Umbilical cord (tissue), 2 donors: ENCODE measurements around the gene ARPP19. TPM values are rescaled to one million over a fixed set of nuclear protein-coding genes. Genes with fewer than 3 reads are reported as not detected.
"Not testable (repeated sequence)": the region's sequence is repeated elsewhere in the genome, so short reads cannot be mapped to it uniquely, and the experiment has no call there.

ENCODE experiments used
- DNase-seq: peaks from one replicate; pipeline ENCODE4 v3.0.0-alpha.2; 2015; ENCODE audit warnings: low spot score
- total RNA-seq: library from RNA; depleted of rRNA; stranded (reverse); fragments of >200 nt; gene quantifications from one replicate; pipeline ENCODE4 v1.2.3, GENCODE V29; 2014; ENCODE audit warnings: low replicate concordance; ENCODE audit not compliant: insufficient read depth

Gene ARPP19, protein sequence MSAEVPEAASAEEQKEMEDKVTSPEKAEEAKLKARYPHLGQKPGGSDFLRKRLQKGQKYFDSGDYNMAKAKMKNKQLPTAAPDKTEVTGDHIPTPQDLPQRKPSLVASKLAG
- total RNA-seq = 107 TPM

GRCh38 chr15:52568601-52569585, at the start of gene ARPP19:
Gene ARPP19 (minus strand): TSS chr15:52569030. CDS start chr15:52568892, 138 bp downstream.
- peak; percentile 94 for DNase-seq

GRCh38 chr15:52617026-52617425, 48.2 kb upstream of the ARPP19 start:
- no peak for DNase-seq

DNA sequence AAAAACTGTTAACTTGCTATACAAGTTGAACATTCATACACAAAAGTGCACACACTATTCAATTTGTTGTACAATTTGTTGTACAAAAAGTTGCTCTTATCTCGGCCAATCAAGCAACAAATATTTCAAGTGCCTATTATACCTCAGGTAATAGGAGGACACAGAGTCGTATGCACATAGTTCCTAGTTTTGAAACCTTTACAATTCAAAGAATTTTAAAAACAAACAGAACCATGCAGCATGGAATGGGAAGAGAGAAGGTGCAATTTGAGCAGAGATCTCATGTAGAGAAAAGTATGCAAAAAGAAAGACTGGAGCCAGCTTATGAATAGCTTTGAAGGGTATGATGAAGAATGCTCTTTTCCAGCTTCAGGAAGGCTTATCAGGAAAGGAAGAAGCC, 46.5 kb upstream of the ARPP19 start:
- DNase-seq = no peak

GRCh38 chr15:52609593-52609992, 40.8 kb upstream of the ARPP19 start:
- DNase-seq = no peak

DNA sequence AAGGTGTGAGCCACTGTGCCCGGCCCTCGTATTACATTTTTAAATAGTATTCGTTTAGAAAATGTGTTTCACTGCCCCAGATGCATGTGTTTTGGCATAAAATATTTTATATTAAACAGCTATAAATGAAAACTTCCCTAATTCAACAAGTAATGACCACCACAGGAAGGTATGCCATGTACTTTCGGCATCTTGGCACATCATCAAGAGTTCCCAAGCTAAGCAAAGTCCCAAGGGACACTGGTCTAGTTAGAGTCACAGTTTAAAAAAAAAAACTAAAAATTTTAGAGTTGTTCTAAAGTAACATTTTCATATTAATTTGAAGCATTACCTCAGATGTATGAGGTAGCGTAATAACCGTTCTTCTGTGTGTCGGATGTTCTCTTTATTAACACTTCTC, 15.6 kb upstream of the ARPP19 start:
- no peak for DNase-seq

GRCh38 chr15:52579852-52580251, 11.0 kb upstream of the ARPP19 start:
- DNase-seq = no peak

GRCh38 chr15:52576692-52577091, 7.9 kb upstream of the ARPP19 start:
- no peak for DNase-seq

DNA sequence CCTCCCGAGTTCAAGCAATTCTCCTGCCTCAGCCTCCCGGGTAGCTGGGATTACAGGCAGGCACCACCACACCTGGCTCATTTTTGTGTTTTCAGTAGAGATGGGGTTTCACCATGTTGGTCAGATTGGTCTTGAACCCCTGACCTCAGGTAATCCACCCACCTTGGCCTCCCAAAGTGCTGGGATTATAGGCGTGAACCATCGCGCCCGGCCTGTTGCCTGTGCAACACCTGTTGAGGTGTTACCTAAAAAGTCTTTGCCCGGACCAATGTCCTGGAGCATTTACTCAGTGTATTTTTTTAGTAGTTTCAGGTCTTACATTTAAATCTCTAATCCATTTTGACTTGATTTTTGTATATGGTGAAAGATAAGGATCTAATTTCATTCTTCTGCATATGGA, 6.7 kb upstream of the ARPP19 start:
- not testable (repeated sequence) for DNase-seq

DNA sequence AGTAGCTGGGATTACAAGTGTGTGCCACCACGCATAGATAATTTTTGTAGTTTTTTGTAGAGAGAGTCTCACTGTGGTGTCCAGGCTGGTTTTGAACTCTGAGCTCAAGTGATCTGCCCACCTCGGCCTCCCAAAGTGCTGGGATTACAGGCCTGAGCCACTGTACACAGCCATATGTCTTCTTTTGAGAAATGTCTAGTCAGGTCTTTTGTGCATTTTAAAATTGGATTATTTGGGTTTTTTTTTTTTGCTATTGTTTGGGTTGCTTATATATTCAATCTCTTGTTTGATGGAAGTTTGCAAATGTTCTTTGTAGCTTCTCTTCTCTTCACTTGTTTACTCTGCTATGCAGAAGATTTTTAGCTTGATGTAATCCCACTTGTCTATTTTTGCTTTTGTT, 6.2 kb upstream of the ARPP19 start:
- no peak for DNase-seq

DNA sequence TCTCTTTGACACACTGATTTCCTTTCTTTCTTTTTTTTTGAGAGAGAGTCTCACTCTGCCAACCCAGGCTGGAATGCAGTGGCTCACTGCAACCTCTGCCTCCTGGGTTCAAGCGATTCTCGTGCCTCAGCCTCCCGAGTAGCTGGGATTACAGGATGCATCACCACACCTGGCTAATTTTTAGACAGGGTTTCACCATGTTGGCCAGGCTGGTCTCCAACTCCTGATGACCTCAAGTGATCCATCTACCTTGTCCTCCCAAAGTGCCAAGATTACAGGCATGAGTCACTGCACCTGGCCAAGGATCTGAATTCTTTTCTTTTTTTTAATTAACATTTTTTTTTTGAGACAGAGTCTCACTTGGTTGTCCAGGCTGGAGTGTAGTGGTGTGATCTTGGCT, 5.8 kb upstream of the ARPP19 start:
- not testable (repeated sequence) for DNase-seq

- no peak for DNase-seq
Observed at GRCh38 chr15:52567871-52568600, 794 bp downstream of the ARPP19 start.

- DNase-seq = no peak
Observed at GRCh38 chr15:52566889-52567288, 1.9 kb downstream of the ARPP19 start.

GRCh38 chr15:52565417-52566358, 3.1 kb downstream of the ARPP19 start:
- DNase-seq = not testable (repeated sequence)

DNA sequence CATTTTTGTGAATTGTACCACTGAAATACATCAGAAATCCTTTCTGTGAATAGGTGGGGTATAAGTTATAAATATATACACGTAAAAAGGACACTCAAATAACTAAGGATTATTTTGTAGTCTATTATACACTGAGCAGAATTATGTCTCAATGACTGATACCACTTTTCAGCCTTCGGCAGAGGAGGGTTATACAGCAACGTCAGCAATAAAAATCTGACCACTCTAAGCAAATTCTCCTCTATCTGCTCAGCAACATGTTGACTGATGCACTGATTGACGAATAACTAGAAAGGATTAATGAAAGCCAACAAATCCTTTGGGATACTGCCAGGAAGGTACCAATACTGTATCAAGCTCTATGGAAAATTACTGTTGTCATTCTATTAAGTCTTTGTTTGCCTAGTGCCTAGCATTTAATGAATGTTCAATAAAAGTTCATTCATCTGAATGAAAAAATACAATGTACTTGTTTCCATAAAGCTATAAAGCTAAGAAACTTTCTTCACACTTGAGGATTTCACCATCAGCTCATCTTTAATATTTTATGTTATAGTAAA, 5.2 kb downstream of the ARPP19 start:
- DNase-seq = no peak

DNA sequence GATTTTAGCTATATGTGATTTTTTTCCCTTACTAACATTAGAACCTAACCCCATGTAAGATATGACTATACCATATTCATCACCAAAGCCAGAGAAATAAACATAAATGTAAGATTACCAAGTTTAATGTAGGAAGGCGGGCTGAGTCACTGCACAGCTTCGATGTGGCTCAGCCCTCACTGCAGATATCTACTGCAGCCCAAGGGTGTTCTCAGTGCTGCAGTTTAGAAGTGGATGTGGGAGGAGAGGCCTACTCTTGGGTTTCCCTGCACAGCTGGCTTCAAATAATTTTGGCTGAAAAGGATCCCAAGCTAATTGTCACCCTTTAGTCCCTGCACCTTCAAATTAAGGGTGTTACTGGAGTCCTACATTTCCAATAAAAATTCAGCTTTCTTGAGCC, 9.3 kb downstream of the ARPP19 start:
- DNase-seq = no peak

DNA sequence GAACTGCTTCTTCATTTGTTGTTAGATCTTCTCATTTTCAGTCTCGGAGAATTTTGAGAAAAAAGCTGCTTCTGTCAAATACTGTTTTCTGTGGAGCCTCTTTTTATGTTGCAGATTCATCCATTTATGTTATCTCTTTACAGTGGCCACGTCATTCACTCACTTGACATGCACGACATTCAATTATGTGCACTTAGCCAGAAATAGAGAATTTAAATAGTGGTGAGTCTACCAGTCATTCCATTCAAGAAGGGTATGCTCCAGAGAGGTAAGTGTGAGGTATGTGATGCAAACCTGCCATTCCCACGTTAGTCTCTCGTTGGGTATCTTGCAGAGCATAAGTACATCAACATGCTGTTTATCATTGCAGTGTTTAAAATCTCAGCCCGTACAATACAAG, 9.8 kb downstream of the ARPP19 start:
- no peak for DNase-seq

DNA sequence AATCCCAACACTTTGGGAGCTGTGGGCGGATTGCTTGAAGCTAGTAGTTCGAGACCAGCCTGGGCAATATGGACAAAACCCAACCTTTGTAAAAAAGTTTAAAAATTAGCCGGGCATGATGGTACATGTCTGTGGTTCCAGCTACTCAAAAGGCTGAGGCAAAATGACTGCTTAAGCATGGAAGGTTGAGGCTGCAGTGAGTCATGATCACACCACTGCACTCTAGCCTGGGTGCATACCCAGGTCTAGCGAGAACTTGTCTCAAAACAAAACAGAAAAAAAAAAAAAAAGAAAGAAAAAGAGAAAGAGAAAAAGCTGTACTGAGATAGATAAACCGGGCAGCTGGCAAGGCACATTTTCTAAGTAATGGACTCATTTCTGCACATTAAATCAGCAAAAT, 10.6 kb downstream of the ARPP19 start:
- DNase-seq = peak; percentile 20

DNA sequence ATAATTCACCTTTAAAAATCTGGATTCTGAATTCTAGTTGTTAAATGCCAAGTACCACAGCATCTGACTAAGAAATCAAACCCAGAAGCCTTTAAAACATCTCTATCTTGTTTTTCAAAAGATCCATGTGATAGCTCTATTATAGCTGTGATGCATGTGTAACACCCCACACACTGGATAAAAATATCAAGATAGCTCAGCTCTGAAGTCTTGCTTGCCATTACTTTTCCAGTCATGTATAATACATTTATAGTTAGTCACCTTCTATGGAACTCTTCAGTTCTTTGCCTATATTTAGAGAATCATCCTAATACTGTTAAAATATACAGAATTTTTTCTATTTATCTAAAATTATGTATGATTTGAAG, 11.6 kb downstream of the ARPP19 start:
- no peak for DNase-seq

DNA sequence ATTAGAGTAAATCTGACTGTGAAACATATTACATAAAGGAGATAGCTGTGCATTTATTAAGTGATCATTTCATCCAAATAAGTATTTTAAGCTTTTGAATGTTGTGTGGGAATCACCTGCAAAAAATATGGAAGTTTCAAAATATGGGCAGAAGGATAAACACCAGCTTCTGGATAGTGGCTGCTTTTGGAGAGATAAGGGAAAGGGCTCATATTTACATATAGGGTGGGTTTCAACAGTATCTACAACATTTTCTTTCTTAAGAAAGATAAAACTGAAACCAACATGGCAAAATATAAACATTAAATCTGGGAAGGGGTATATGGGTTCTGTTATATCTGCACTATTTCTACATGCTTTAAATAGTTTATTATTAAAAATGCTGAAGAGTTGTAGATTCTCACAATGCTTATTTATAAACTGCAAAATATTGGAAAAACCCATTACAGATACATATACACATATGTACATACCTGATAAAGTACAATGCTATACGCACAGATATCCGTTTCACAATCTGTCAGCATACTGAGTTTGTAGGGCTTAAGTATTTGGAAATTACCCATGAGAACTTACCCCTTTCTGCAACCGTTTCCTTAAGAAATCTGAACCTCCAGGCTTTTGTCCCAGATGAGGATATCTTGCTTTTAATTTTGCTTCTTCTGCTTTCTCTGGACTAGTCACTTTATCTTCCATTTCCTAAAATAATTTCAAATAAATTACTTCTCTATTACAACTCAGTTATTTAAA, 12.1 kb downstream of the ARPP19 start:
- DNase-seq = no peak

GRCh38 chr15:52552303-52552702, 16.5 kb downstream of the ARPP19 start:
- DNase-seq = no peak
